ENCODE measurements around the gene TRABD. TPM values are rescaled to one million over a fixed set of nuclear protein-coding genes. Genes with fewer than 3 reads are reported as not detected.

The TRABD gene
- total RNA-seq, 1 donor from 2014 or later: 16.2 TPM

GRCh38 chr22:50238755-50239154 lies 53.0 kb downstream of the TRABD start:
- DNase-seq (ENCODE audit: low read depth in 2 of 2): peak in 1 of 2 donors; percentile 19

- no peak for DNase-seq (ENCODE audit: low read depth in 2 of 2)
These were observed 56.8 kb downstream of the TRABD start for GRCh38 chr22:50242406-50242949.

- DNase-seq (ENCODE audit: low read depth in 2 of 2): peak in 1 of 2 donors; percentile 19
These were observed 58.1 kb downstream of the TRABD start for GRCh38 chr22:50243685-50244419.

- DNase-seq (ENCODE audit: low read depth in 2 of 2): peak; percentile 80 to 95
These were observed 58.9 kb downstream of the TRABD start, which contains the start of gene TUBGCP6 for GRCh38 chr22:50244420-50245213. Gene TUBGCP6, minus strand, starts transcription at chr22:50245023. Its CDS starts 564 bp downstream, at chr22:50244459.

- DNase-seq (ENCODE audit: low read depth in 2 of 2): no peak
These were observed 59.7 kb downstream of the TRABD start for GRCh38 chr22:50245214-50246072.

- DNase-seq (ENCODE audit: low read depth in 2 of 2): no peak
These were observed 60.8 kb downstream of the TRABD start for GRCh38 chr22:50246242-50247175.

GRCh38 chr22:50247748-50248147 lies 62.0 kb downstream of the TRABD start:
- DNase-seq (ENCODE audit: low read depth in 2 of 2): peak; percentile 66 to 77

- no peak for DNase-seq (ENCODE audit: low read depth in 2 of 2)
These were observed 62.7 kb downstream of the TRABD start for GRCh38 chr22:50248196-50249081.

Other genes starting within 250 kb of the TRABD start
- gene PIM3, start 225.1 kb upstream of the TRABD start, total RNA-seq: 163 and 289 TPM in 2 replicates
- gene IL17REL, start 173.1 kb upstream of the TRABD start, total RNA-seq: under 0.01 TPM in 1 of 2 replicates, not detected in the other
- gene TTLL8, start 127.6 kb upstream of the TRABD start, total RNA-seq: not detected in 2 replicates
- not detected in 2 replicates for gene MLC1, start 100.5 kb upstream of the TRABD start, total RNA-seq
- 22.7 and 44.1 TPM in 2 replicates for gene MOV10L1, start 95.9 kb upstream of the TRABD start, total RNA-seq
- gene PANX2, start 15.2 kb upstream of the TRABD start, total RNA-seq: 0.13 and 0.63 TPM in 2 replicates
- gene SELENOO, start 15.1 kb downstream of the TRABD start, total RNA-seq: 15.8 and 22.6 TPM in 2 replicates
- gene TUBGCP6, start 59.1 kb downstream of the TRABD start, total RNA-seq: 14.0 and 22.0 TPM in 2 replicates
- 9.4 and 18.2 TPM in 2 replicates for gene HDAC10, start 65.4 kb downstream of the TRABD start, total RNA-seq
- gene MAPK12, start 75.8 kb downstream of the TRABD start, total RNA-seq: 40.6 and 70.2 TPM in 2 replicates
- gene MAPK11, start 84.5 kb downstream of the TRABD start, total RNA-seq: 19.9 and 25.9 TPM in 2 replicates
- gene PLXNB2, start 121.7 kb downstream of the TRABD start, total RNA-seq: 49.4 and 71.9 TPM in 2 replicates
- gene DENND6B, start 141.1 kb downstream of the TRABD start, total RNA-seq: 0.64 and 1.9 TPM in 2 replicates
- 39.4 and 58.5 TPM in 2 replicates for gene PPP6R2, start 157.4 kb downstream of the TRABD start, total RNA-seq

All from dermis microvascular lymphatic vessel endothelial cell (primary cell).